Activated CD4-positive, alpha-beta T cell treated with anti-CD3 and anti-CD28 coated beads for 36 hours (primary cell): ENCODE measurements around the gene TREH. TPM values are rescaled to one million over a fixed set of nuclear protein-coding genes. Genes with fewer than 3 reads are reported as not detected.
"Not testable (repeated sequence)": the region's sequence is repeated elsewhere in the genome, so short reads cannot be mapped to it uniquely, and the experiment has no call there.

Experiments used
- ATAC-seq: fragments of 200-7000 bp; cut with Tn5 transposase; one replicate; pipeline ENCODE4 v1.10.0; 2021; ENCODE audit warnings: mild to moderate bottlenecking, moderate library complexity
- CTCF ChIA-PET: fragments of 350-600 bp; sonication (Branson Sonifier 250); formaldehyde crosslinking; loops from one replicate; lab custom pipeline; 2021; ENCODE audit warnings: antibody characterized with exemption; lab: Charles Lee
- POLR2A ChIA-PET: fragments of 350-600 bp; sonication (Branson Sonifier 250); formaldehyde crosslinking; loops from one replicate; lab custom pipeline; 2021; ENCODE audit warnings: antibody characterized with exemption, inconsistent platforms; lab: Charles Lee
- DNase-seq: peaks from one replicate; pipeline ENCODE4 v3.0.0-alpha.2; 2020
- H3K27ac Mint-ChIP-seq: one replicate; pipeline ENCODE4 v1.8.0; 2021; ENCODE audit warnings: mixed read lengths
- H3K27me3 Mint-ChIP-seq: one replicate; pipeline ENCODE4 v1.8.0; 2021; ENCODE audit warnings: mixed read lengths
- H3K36me3 Mint-ChIP-seq: one replicate; pipeline ENCODE4 v1.8.0; 2021; ENCODE audit warnings: low read depth, mixed read lengths
- H3K4me1 Mint-ChIP-seq: one replicate; pipeline ENCODE4 v1.8.0; 2021; ENCODE audit warnings: mixed read lengths
- H3K4me3 Mint-ChIP-seq: one replicate; pipeline ENCODE4 v1.8.0; 2021; ENCODE audit warnings: mild to moderate bottlenecking, moderate library complexity, mixed read lengths
- H3K9me3 Mint-ChIP-seq: one replicate; pipeline ENCODE4 v1.8.0; 2021; ENCODE audit warnings: low read depth, mixed read lengths
- intact Hi-C, 2 experiments: fragments of 100-400 bp; cut with DNase I in 1 of 2; cut with micrococcal nuclease in 1 of 2; formaldehyde crosslinking; loops; one replicate each; pipeline versions ENCODE4 v1.14.2 to v1.15.1; 2022 to 2024; cut with DNase I, micrococcal nuclease
- total RNA-seq, 2 experiments: library from RNA; stranded (reverse); gene quantifications; one replicate each; pipeline ENCODE4 v1.2.3, GENCODE V29; 2021

Gene TREH
- total RNA-seq, 2 experiments from 2014 or later: not detected

- H3K36me3 Mint-ChIP-seq: no peaks in the 10 kb centered on the region
- H3K27me3 Mint-ChIP-seq: peaks cover 8% of the 10 kb centered on the region
These were observed 60.5 kb downstream of the TREH start for GRCh38 chr11:118618991-118619375.

GRCh38 chr11:118618115-118618990, 61.1 kb downstream of the TREH start:
- H3K4me1 Mint-ChIP-seq: peaks cover 12% of the 10 kb centered on the region
- POLR2A ChIA-PET: no interaction called here

More at GRCh38 chr11:118618991-118619375, 60.5 kb downstream of the TREH start:
- Mint-ChIP-seq H3K4me1 (peaks cover 12% of the 10 kb centered on the region), H3K4me3 (no peak overlapping the region), H3K27ac (no peak overlapping the region), H3K9me3 (no peaks in the 10 kb centered on the region)
- ChIA-PET POLR2A (no interaction called here), CTCF (interaction anchor here (0.7 to 1.3 kb wide), 2 partner anchors 24 to 165 kb away, joined by 3 to 4 read pairs; no protein-coding TSS in a partner anchor)
- no peak for DNase-seq
- intact Hi-C loops: no loop called here
- no peak for ATAC-seq

GRCh38 chr11:118615976-118616371, 63.5 kb downstream of the TREH start:
- Mint-ChIP-seq H3K27ac (no peak overlapping the region), H3K36me3 (no peaks in the 10 kb centered on the region), H3K27me3 (peaks cover 3% of the 10 kb centered on the region), H3K4me1 (peaks cover 12% of the 10 kb centered on the region), H3K9me3 (no peaks in the 10 kb centered on the region), H3K4me3 (no peak overlapping the region)
- DNase-seq (no peak), ATAC-seq (no peak)
- intact Hi-C loops: no loop called here
- CTCF ChIA-PET: no interaction called here
- POLR2A ChIA-PET: no interaction called here

More at GRCh38 chr11:118618115-118618990, 61.1 kb downstream of the TREH start:
- intact Hi-C loops: no loop called here
- no peaks in the 10 kb centered on the region for H3K36me3 Mint-ChIP-seq
- no peak overlapping the region for H3K27ac Mint-ChIP-seq
- no peaks in the 10 kb centered on the region for H3K9me3 Mint-ChIP-seq
- CTCF ChIA-PET: interaction anchor here (0.6 to 1.3 kb wide), 2 partner anchors 23 to 705 kb away, joined by 3 to 4 read pairs; no protein-coding TSS in a partner anchor
- ATAC-seq (no peak), DNase-seq (no peak)
- H3K27me3 Mint-ChIP-seq: peaks cover 8% of the 10 kb centered on the region
- H3K4me3 Mint-ChIP-seq: no peak overlapping the region

GRCh38 chr11:118615282-118615975, 64.0 kb downstream of the TREH start:
- Mint-ChIP-seq H3K9me3 (no peaks in the 10 kb centered on the region), H3K4me1 (peaks cover 9% of the 10 kb centered on the region), H3K36me3 (no peaks in the 10 kb centered on the region), H3K4me3 (no peak overlapping the region), H3K27ac (no peak overlapping the region), H3K27me3 (peaks cover 3% of the 10 kb centered on the region)
- intact Hi-C loops: no loop called here
- ATAC-seq (no peak), DNase-seq (no peak)
- ChIA-PET POLR2A (no interaction called here), CTCF (interaction anchor here (4.3 kb wide), 1 partner anchor 21 kb away, joined by 43 read pairs; no protein-coding TSS in a partner anchor)

- H3K9me3 Mint-ChIP-seq: no peaks in the 10 kb centered on the region
- H3K36me3 Mint-ChIP-seq: no peaks in the 10 kb centered on the region
- intact Hi-C loops: no loop called here
- no peak for ATAC-seq
- no peak overlapping the region for H3K4me3 Mint-ChIP-seq
- H3K27me3 Mint-ChIP-seq: peaks cover 3% of the 10 kb centered on the region
- peaks cover 10% of the 10 kb centered on the region for H3K4me1 Mint-ChIP-seq
- no peak for DNase-seq
- ChIA-PET CTCF (interaction anchor here (0.6 to 4.3 kb wide), 3 partner anchors 20 to 564 kb away, joined by 3 to 43 read pairs (median 3); no protein-coding TSS in a partner anchor), POLR2A (no interaction called here)
- H3K27ac Mint-ChIP-seq: no peak overlapping the region
These were observed 64.9 kb downstream of the TREH start for GRCh38 chr11:118614511-118614910.

GRCh38 chr11:118612378-118612777, 67.1 kb downstream of the TREH start:
- intact Hi-C loops: no loop called here
- peaks cover 14% of the 10 kb centered on the region for H3K27me3 Mint-ChIP-seq
- no peak overlapping the region for H3K4me3 Mint-ChIP-seq
- ATAC-seq (no peak), DNase-seq (no peak)
- H3K4me1 Mint-ChIP-seq: peaks cover 21% of the 10 kb centered on the region
- no peaks in the 10 kb centered on the region for H3K9me3 Mint-ChIP-seq
- ChIA-PET CTCF (interaction anchor here (0.6 to 4.3 kb wide), 13 partner anchors 9 to 764 kb away, joined by 3 to 43 read pairs (median 4); no protein-coding TSS in a partner anchor), POLR2A (no interaction called here)
- no peak overlapping the region for H3K27ac Mint-ChIP-seq
- no peaks in the 10 kb centered on the region for H3K36me3 Mint-ChIP-seq

GRCh38 chr11:118611433-118611795, 68.0 kb downstream of the TREH start:
- Mint-ChIP-seq H3K27me3 (peaks cover 14% of the 10 kb centered on the region), H3K4me1 (peaks cover 21% of the 10 kb centered on the region), H3K4me3 (peak overlapping the region; percentile 18)
- H3K36me3 Mint-ChIP-seq, POLR2A ChIA-PET, DNase-seq, H3K27ac Mint-ChIP-seq, ATAC-seq, H3K9me3 Mint-ChIP-seq: not testable (repeated sequence)
- CTCF ChIA-PET: interaction anchor here (0.5 to 4.3 kb wide), 11 partner anchors 10 to 316 kb away, joined by 3 to 43 read pairs (median 4); no protein-coding TSS in a partner anchor
- intact Hi-C loops: loop anchor here (1.0 kb wide), 2 partner anchors 16 to 466 kb away; no protein-coding TSS in a partner anchor

- POLR2A ChIA-PET: no interaction called here
- ATAC-seq: peak; percentile 70
- H3K4me3 Mint-ChIP-seq: peak overlapping the region; percentile 72
- H3K9me3 Mint-ChIP-seq: no peaks in the 10 kb centered on the region
- peaks cover 14% of the 10 kb centered on the region for H3K27me3 Mint-ChIP-seq
- peak; percentile 93 for DNase-seq
- intact Hi-C loops: loop anchor here (1.0 kb wide), 2 partner anchors 16 to 466 kb away; no protein-coding TSS in a partner anchor
- no peaks in the 10 kb centered on the region for H3K36me3 Mint-ChIP-seq
- no peak overlapping the region for H3K27ac Mint-ChIP-seq
- H3K4me1 Mint-ChIP-seq: peaks cover 21% of the 10 kb centered on the region
- CTCF ChIA-PET: interaction anchor here (0.5 to 4.3 kb wide), 12 partner anchors 11 to 544 kb away, joined by 3 to 43 read pairs (median 4); partner anchors contain the start of gene KMT2A
These were observed 68.5 kb downstream of the TREH start for GRCh38 chr11:118610773-118611432.

GRCh38 chr11:118610225-118610772, 69.2 kb downstream of the TREH start:
- H3K4me3 Mint-ChIP-seq: peak overlapping the region; percentile 72
- H3K4me1 Mint-ChIP-seq: peaks cover 21% of the 10 kb centered on the region
- DNase-seq: peak; percentile 30
- no peak for ATAC-seq
- ChIA-PET POLR2A (interaction anchor here (3.6 kb wide), 1 partner anchor 15 kb away, joined by 12 read pairs; no protein-coding TSS in a partner anchor), CTCF (interaction anchor here (0.6 to 3.2 kb wide), 8 partner anchors 10 to 544 kb away, joined by 3 to 28 read pairs (median 4); partner anchors contain the start of gene KMT2A)
- no peaks in the 10 kb centered on the region for H3K9me3 Mint-ChIP-seq
- peaks cover 14% of the 10 kb centered on the region for H3K27me3 Mint-ChIP-seq
- no peak overlapping the region for H3K27ac Mint-ChIP-seq
- no peaks in the 10 kb centered on the region for H3K36me3 Mint-ChIP-seq
- intact Hi-C loops: no loop called here
